Heart left ventricle (tissue), 16 donors: Measurements from ENCODE around the gene C19orf67. TPM values are rescaled to one million over a fixed set of nuclear protein-coding genes. Genes with fewer than 3 reads are reported as not detected.

Experiments used
- ATAC-seq, 4 donors: fragments of 200-7000 bp; cut with Tn5 transposase; one replicate each; pipeline ENCODE4 v1.9.1; 2020 to 2022; ENCODE audit warnings: moderate library complexity in 4 of 4, mild to moderate bottlenecking in 3 of 4, moderate number of reproducible peaks in 1 of 4
- DNase-seq, 5 donors: peaks; one replicate each; pipeline ENCODE4 v3.0.0-alpha.2; 2020
- H3K27ac ChIP-seq, 12 donors: fragments of 200-600 bp; sonication (generic) in 4 of 12; one replicate each; pipeline versions ENCODE4 v1.5.0 to v1.8.0; 2016 to 2022; ENCODE audit warnings: mild to moderate bottlenecking in 2 of 12
- H3K27me3 ChIP-seq, 9 donors: fragments of 200-600 bp; sonication (generic) in 2 of 9; one replicate each; pipeline versions ENCODE4 v1.5.1 to v1.8.0; 2016 to 2022; ENCODE audit warnings: mild to moderate bottlenecking in 3 of 9
- H3K36me3 ChIP-seq, 9 donors: fragments of 200-600 bp; sonication (generic) in 2 of 9; one replicate each; pipeline versions ENCODE4 v1.5.0 to v1.8.0; 2018 to 2022; ENCODE audit warnings: mild to moderate bottlenecking in 2 of 9
- H3K4me1 ChIP-seq, 12 donors: fragments of 200-600 bp; sonication (generic) in 4 of 12; one replicate each; pipeline versions ENCODE4 v1.5.0 to v1.8.0; 2016 to 2022; ENCODE audit warnings: mild to moderate bottlenecking in 3 of 12
- H3K4me3 ChIP-seq, 12 donors: fragments of 200-600 bp; sonication (generic) in 4 of 12; one replicate each; pipeline versions ENCODE4 v1.5.0 to v1.8.0; 2017 to 2022; ENCODE audit warnings: mild to moderate bottlenecking in 9 of 12, moderate library complexity in 4 of 12
- H3K9me3 ChIP-seq, 12 donors: fragments of 200-600 bp; sonication (generic) in 4 of 12; one replicate each; pipeline versions ENCODE4 v1.5.0 to v1.8.0; 2016 to 2022; ENCODE audit warnings: mild to moderate bottlenecking in 1 of 12
- POLR2A ChIP-seq, 2 donors: fragments of 450-650 bp; IDR thresholded peaks; one replicate each; pipeline ENCODE4 v1.6.1; 2017; ENCODE audit warnings: antibody characterized with exemption in 2 of 2, mild to moderate bottlenecking in 2 of 2, moderate library complexity in 2 of 2
- WGBS, 4 donors: extraction: QIAGEN DNeasy Blood & Tissue Kit in 2 of 4; methylation state at CpG; one replicate each; pipeline versions ENCODE4 v1.1.5 to v1.1.7; 2013 to 2018; 5-methylcytosine and 5-hydroxymethylcytosine counted together
- intact Hi-C, 10 donors: fragments of 100-400 bp; cut with DNase I; formaldehyde crosslinking; loops; one replicate each; pipeline versions ENCODE4 v1.11.1 to v1.14.2; 2022
- polyA plus RNA-seq, 2 donors: library from polyadenylated mRNA; stranded (reverse); fragments of 200-250 nt; gene quantifications; one replicate each; pipeline ENCODE4 v1.2.3, GENCODE V29; 2013
- total RNA-seq, 9 donors: library from RNA; depleted of rRNA in 2 of 9; stranded (reverse); fragments of >200 nt in 2 of 9; fragmentation: NEBNext Ultra II Directional in 3 of 9; extraction: Animal tissue kit (Norgen Biotek cat#: 25700) in 3 of 9; gene quantifications; one replicate each; pipeline versions ENCODE4 v1.1.0 to v1.2.4, GENCODE V29; 2016 to 2023
- TF ChIP-seq, protein P1 (sequence below), 12 donors: fragments of 200-600 bp; sonication (generic) in 4 of 12; IDR thresholded peaks; one replicate each; pipeline versions ENCODE4 v1.5.0 to v1.8.0; 2018 to 2022; ENCODE audit warnings: antibody characterized with exemption in 12 of 12, mild to moderate bottlenecking in 5 of 12
- donor health status: ischemic (EF 13 %, LVEDD 7.1; RV severe dilation, severe dysfunction).
- donor health status: healthy with polysubstance abuse.
- donor health status: DM: no; HTN: yes; CAD: no.
- donor health status: DM: no; HTN: no; CAD: no.
- donor health status: ischemic (EF 25% LVEDD 6.9; RV normal size, moderate dysfunction).
- donor health status: ischemic (EF 25% LVEDD 5.7; RV mildly dilated, moderate dysfunction).
- donor health status: healthy.
- donor health status: DM: yes; HTN: yes; CAD: no.
- donor health status: ischemic (EF 35%, LVEDD 5.7; RV mildly dilated, moderate dysfunction).
- donor health status: nonischemic (EF 11% LVEDD 7.7; RV severe dilation, severe dysfunction).
- donor health status: DM: yes; HTN: yes; CAD: no.
- donor health status: PGD.
- donor health status: ischemic (EF 29% LVEDD 5.4; RV normal size, mild dysfunction).
- donor health status: nonischemic (EF 23%, LVEDD 6.1; RV moderate dilation, normal function).

The C19orf67 gene
- total and polyA plus RNA-seq, 11 donors = not detected

DNA sequence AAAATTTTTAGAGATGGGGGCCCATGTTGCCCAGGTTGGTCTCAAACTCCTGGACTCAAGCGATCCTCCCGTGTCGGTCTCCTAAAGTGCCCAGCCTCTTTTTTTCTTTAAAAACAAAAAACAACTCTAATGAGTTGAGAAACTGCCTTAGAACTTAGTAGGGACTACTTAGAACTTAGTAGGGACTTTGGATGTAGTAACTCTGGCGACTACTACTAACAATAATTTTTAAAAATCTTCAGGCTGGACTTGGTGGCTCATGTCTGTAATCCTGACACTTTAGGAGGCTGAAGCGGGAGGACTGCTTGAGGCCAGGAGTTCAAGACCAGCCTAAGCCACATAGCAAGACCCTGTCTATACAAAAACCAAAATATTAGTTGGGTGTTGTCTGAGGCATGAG is 515 bp upstream of the C19orf67 start:
- TF ChIP-seq, protein P1, sequence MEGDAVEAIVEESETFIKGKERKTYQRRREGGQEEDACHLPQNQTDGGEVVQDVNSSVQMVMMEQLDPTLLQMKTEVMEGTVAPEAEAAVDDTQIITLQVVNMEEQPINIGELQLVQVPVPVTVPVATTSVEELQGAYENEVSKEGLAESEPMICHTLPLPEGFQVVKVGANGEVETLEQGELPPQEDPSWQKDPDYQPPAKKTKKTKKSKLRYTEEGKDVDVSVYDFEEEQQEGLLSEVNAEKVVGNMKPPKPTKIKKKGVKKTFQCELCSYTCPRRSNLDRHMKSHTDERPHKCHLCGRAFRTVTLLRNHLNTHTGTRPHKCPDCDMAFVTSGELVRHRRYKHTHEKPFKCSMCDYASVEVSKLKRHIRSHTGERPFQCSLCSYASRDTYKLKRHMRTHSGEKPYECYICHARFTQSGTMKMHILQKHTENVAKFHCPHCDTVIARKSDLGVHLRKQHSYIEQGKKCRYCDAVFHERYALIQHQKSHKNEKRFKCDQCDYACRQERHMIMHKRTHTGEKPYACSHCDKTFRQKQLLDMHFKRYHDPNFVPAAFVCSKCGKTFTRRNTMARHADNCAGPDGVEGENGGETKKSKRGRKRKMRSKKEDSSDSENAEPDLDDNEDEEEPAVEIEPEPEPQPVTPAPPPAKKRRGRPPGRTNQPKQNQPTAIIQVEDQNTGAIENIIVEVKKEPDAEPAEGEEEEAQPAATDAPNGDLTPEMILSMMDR (IDR thresholded peaks at IDR 0.05) = no peak
- TF ChIP-seq POLR2A (IDR thresholded peaks at IDR 0.05) = no peak
- H3K4me1 ChIP-seq = peaks cover 4 to 20% (median 15%) of the 10 kb centered on the region in 12 donors
- WGBS, 4 donors = 88 to 92% (median 91%) methylated on average over 5 of the region's 5 CpGs
- H3K9me3 ChIP-seq = no peaks in the 10 kb centered on the region
- no peak overlapping the region for H3K4me3 ChIP-seq
- ATAC-seq (no peak), DNase-seq (no peak)
- H3K27me3 ChIP-seq = no peaks in the 10 kb centered on the region
- H3K27ac ChIP-seq = no peak overlapping the region
- intact Hi-C loops = loop anchor here in 1 of 10 donors (10.0 kb wide), 1 partner anchor 311 kb away; the partner anchor contains the start of gene C19orf53
- H3K36me3 ChIP-seq = peaks cover 0 to 24% (median 18%) of the 10 kb centered on the region in 9 donors

DNA sequence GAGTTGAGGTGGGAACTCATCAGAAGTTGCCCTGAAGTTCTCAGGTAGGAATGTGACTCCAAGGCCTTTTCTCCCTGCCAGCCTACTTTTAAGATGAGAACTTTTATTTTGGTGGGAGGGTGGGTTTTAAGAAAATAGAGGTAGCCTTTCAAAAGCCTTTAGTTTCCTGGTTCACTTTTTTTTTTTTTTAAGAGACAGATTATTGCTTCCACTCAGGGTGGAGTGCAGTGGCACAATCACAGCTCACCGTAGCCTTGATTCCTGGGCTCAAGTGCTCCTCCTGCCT is 3.0 kb downstream of the C19orf67 start:
- ATAC-seq (no peak), DNase-seq (no peak)
- intact Hi-C loops = loop anchor here in 3 of 10 donors (5.0 to 10.0 kb wide), 2 partner anchors 35 to 308 kb away; partner anchors contain the start of genes PRKACA (in 3 of the 3) and C19orf53 (in 1 of the 3)
- no peaks in the 10 kb centered on the region for H3K27me3 ChIP-seq
- peak overlapping the region in 6 of 12 donors; percentile 81 to 96 (median 92) for H3K27ac ChIP-seq
- 0 to 81% (median 70%) methylated on average over 1 of the region's 1 CpG for WGBS, 4 donors
- H3K36me3 ChIP-seq = peaks cover 0 to 9% (median 3%) of the 10 kb centered on the region in 9 donors
- TF ChIP-seq, protein P1 (IDR thresholded peaks at IDR 0.05) = no peak
- no peak for TF ChIP-seq POLR2A (IDR thresholded peaks at IDR 0.05)
- no peaks in the 10 kb centered on the region for H3K9me3 ChIP-seq
- peaks cover 4 to 31% (median 17%) of the 10 kb centered on the region in 12 donors for H3K4me1 ChIP-seq
- H3K4me3 ChIP-seq = peak overlapping the region in 7 of 12 donors; percentile 61 to 95 (median 73)

DNA sequence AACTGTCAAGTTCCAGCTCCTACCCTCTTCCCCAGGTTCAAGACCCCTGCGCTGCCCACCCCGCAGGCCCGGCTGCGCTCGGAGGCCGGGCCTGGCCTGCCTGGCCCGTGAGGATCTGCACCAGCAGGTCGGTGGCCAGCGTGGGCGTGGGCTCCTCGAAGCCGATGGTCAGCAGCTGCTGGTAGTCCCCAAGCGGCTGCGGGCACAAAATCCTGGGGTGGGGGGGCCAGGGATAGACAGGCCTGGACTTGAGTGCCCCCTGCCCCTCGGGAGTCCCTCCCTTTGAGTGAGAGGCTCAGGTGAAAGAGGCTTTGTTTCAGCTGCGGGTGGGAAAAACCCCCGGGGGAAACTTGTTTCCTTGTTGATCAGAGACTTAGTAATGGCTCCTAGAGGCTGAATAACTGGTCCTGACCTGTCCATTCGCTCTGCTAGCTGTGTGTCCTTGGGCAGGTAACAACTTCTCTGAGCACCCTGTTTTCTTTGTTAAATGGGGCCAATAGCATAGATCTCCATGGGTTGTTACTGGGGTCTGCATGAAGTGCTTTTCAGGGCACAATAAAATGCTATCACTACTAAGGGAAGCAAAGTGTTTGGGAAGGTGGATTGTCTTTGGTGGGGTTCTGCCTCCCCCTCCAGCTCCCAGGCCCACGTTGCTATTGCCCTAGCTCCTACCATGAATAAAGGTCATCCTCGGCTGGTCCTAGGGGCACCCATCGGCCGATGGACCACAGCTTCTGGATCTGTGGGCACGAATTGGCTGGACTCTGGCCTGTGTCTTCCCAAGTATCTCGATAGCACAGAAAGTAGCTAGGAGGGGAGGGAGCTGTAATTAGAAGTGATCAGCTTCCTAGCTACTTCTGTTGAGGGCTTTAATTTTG is 3.5 kb downstream of the C19orf67 start:
- DNase-seq (peak in 3 of 5 donors; percentile 55 to 76 (median 56)), ATAC-seq (peak in 1 of 4 donors; percentile 40)
- Histone ChIP-seq H3K27ac (peak overlapping the region; percentile 81 to 97 (median 92)), H3K4me3 (peak overlapping the region; percentile 27 to 95 (median 72)), H3K4me1 (peaks cover 4 to 31% (median 17%) of the 10 kb centered on the region in 12 donors), H3K9me3 (no peaks in the 10 kb centered on the region), H3K36me3 (peaks cover 0 to 5% (median 0%) of the 10 kb centered on the region in 9 donors), H3K27me3 (no peaks in the 10 kb centered on the region)
- intact Hi-C loops = loop anchor here in 3 of 10 donors (5.0 to 10.0 kb wide), 2 partner anchors 35 to 307 kb away; partner anchors contain the start of genes PRKACA (in 3 of the 3) and C19orf53 (in 1 of the 3)
- TF ChIP-seq POLR2A (IDR thresholded peaks at IDR 0.05) = no peak
- TF ChIP-seq, protein P1 (IDR thresholded peaks at IDR 0.05) = no peak
- WGBS, 4 donors = 16 to 22% (median 20%) methylated on average over 23 to 24 of the region's 24 CpGs
